Keratinocyte (primary cell): ENCODE results near the gene MAP3K3. TPM values are rescaled to one million over a fixed set of nuclear protein-coding genes. Genes with fewer than 3 reads are reported as not detected.

ENCODE experiments used
- DNase-seq: peaks from one replicate; pipeline ENCODE4 v3.0.0-alpha.2; 2011; ENCODE audit warnings: low read depth, missing footprints, low spot score
- FAIRE-seq: peaks from 2 replicates; lab custom pipeline; 2011; peaks lifted over from hg19 to GRCh38; lab: Jason Lieb, UNC
- H2AFZ ChIP-seq: 2 replicates; pipeline ENCODE4 v1.6.0; 2012; ENCODE audit warnings: low read length, control low read depth, inconsistent platforms; ENCODE audit not compliant: control insufficient read depth
- H3K27ac ChIP-seq: 2 replicates; pipeline ENCODE4 v1.5.1; 2011; ENCODE audit warnings: low read length; ENCODE audit not compliant: control insufficient read depth, insufficient read depth
- H3K27me3 ChIP-seq: 3 replicates; pipeline ENCODE4 v1.6.0; 2011; ENCODE audit warnings: low read length; ENCODE audit not compliant: control insufficient read depth, insufficient read depth; ENCODE audit errors: extremely low read depth
- H3K36me3 ChIP-seq, 2 experiments: 2 replicates in 1 of 2; 3 replicates in 1 of 2; pipeline ENCODE4 v1.5.1; 2011; ENCODE audit warnings: low read length in 2 of 2, mild to moderate bottlenecking in 1 of 2; ENCODE audit not compliant: control insufficient read depth in 2 of 2, insufficient read depth in 2 of 2; ENCODE audit errors: extremely low read depth in 1 of 2
- H3K4me1 ChIP-seq: 3 replicates; pipeline ENCODE4 v1.5.1; 2011; ENCODE audit warnings: low read length; ENCODE audit not compliant: control insufficient read depth, insufficient read depth; ENCODE audit errors: extremely low read depth
- H3K4me2 ChIP-seq: 3 replicates; pipeline ENCODE4 v1.6.0; 2011; ENCODE audit warnings: low read depth, low read length; ENCODE audit not compliant: control insufficient read depth, insufficient read depth; ENCODE audit errors: extremely low read depth
- H3K4me3 ChIP-seq, 3 experiments: fragments of 200-600 bp in 1 of 3; sonication (generic) in 1 of 3; 2 replicates in 2 of 3; 3 replicates in 1 of 3; pipeline ENCODE4 v1.5.1; 2011 to 2016; ENCODE audit warnings: low read length in 3 of 3, mild to moderate bottlenecking in 3 of 3, control low read depth in 2 of 3, inconsistent platforms in 1 of 3, low read depth in 1 of 3, mixed read lengths in 1 of 3, mixed run types in 1 of 3, moderate library complexity in 1 of 3; ENCODE audit not compliant: control insufficient read depth in 2 of 3, insufficient read depth in 2 of 3; ENCODE audit errors: extremely low read depth in 1 of 3
- H3K79me2 ChIP-seq: 2 replicates; pipeline ENCODE4 v1.6.0; 2012; ENCODE audit warnings: low read length; ENCODE audit not compliant: control insufficient read depth, insufficient read depth
- H3K9ac ChIP-seq: 3 replicates; pipeline ENCODE4 v1.6.0; 2011; ENCODE audit warnings: low read length; ENCODE audit not compliant: control insufficient read depth, insufficient read depth; ENCODE audit errors: extremely low read depth
- H3K9me1 ChIP-seq: 3 replicates; pipeline ENCODE4 v1.6.0; 2011; ENCODE audit warnings: low read length; ENCODE audit not compliant: control insufficient read depth, insufficient read depth; ENCODE audit errors: extremely low read depth
- H3K9me3 ChIP-seq: 2 replicates; pipeline ENCODE4 v1.5.1; 2012; ENCODE audit warnings: low read depth, low read length; ENCODE audit not compliant: control insufficient read depth
- H4K20me1 ChIP-seq: 3 replicates; pipeline ENCODE4 v1.6.0; 2011; ENCODE audit warnings: low read length; ENCODE audit not compliant: control insufficient read depth, insufficient read depth; ENCODE audit errors: extremely low read depth
- EZH2 ChIP-seq: IDR thresholded peaks from one replicate; pipeline ENCODE4 v1.6.1; 2012; ENCODE audit warnings: inconsistent platforms, mild to moderate bottlenecking, low read length, moderate library complexity
- dilution Hi-C: fragments of 300-500 bp; cut with MboI; formaldehyde crosslinking; loops from one replicate; pipeline ENCODE4 v1.7.0; 2020; ENCODE audit warnings: low sequenced_read_pairs; ENCODE audit not compliant: extremely low pct_ligation_motif_present
- polyA plus RNA-seq, 5 experiments: library from polyadenylated mRNA; depleted of rRNA in 3 of 5; stranded (reverse) in 3 of 5; stranded (forward) in 1 of 5; unstranded in 1 of 5; fragments of >200 nt; gene quantifications; 1 replicate in 1 of 5; 2 replicates in 3 of 5; 3 replicates in 1 of 5; pipeline versions ENCODE4 v1.2.1 to v1.2.3, GENCODE V29; 2011 to 2012; ENCODE audit warnings: missing spikeins in 2 of 5, low read depth in 1 of 5, low replicate concordance in 1 of 5
- TF ChIP-seq, protein P1 (sequence below), 3 experiments: IDR thresholded peaks in 1 of 3; conservative IDR thresholded peaks in 1 of 3; optimal IDR thresholded peaks in 1 of 3; 2 replicates in 2 of 3; 3 replicates in 1 of 3; pipeline versions ENCODE3 to v1.5.1; 2011; ENCODE audit warnings: low read length in 3 of 3, mild to moderate bottlenecking in 3 of 3, moderate library complexity in 2 of 3, control low read depth in 1 of 3, inconsistent platforms in 1 of 3; ENCODE audit not compliant: insufficient read depth in 2 of 3; ENCODE audit errors: extremely low read depth in 1 of 3

Gene MAP3K3
- polyA plus RNA-seq, 1 donor (not counting 4 experiments of a cell fraction or from before 2014, with no cell fraction given) = 9.8 TPM

DNA sequence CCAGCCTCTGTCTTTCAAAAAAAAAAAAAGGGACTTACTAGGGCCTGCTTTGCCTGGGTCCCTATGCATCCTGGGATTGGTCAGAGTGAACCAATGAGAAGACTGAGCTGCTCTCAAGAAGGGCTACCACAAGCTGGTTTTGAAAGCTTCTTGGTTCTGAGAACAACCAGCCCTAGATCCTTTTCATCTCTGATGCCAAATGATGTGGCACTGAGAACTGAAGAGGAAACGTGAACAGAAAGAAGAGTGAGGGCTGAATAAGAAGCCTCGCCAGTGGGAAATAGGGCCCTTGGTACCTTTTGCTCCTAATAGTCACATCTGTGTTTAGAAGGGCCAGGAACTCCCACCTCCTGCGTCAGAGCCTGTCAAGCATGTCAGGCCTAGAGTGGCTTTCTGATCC, 10.9 kb upstream of the MAP3K3 start:
- Histone ChIP-seq H2AFZ (no peak overlapping the region), H3K36me3 (peaks cover 9 to 17% of the 10 kb centered on the region in 2 experiments), H3K79me2 (no peaks in the 10 kb centered on the region), H3K4me2 (no peak overlapping the region), H3K4me1 (no peaks in the 10 kb centered on the region), H3K4me3 (no peak overlapping the region), H3K9ac (no peak overlapping the region), H3K9me3 (no peaks in the 10 kb centered on the region), H3K27ac (no peak overlapping the region), H3K9me1 (no peaks in the 10 kb centered on the region), H3K27me3 (no peaks in the 10 kb centered on the region), H4K20me1 (no peaks in the 10 kb centered on the region)
- dilution Hi-C loops = no loop called here
- DNase-seq (no peak), FAIRE-seq (no peak)
- TF ChIP-seq, protein P1, sequence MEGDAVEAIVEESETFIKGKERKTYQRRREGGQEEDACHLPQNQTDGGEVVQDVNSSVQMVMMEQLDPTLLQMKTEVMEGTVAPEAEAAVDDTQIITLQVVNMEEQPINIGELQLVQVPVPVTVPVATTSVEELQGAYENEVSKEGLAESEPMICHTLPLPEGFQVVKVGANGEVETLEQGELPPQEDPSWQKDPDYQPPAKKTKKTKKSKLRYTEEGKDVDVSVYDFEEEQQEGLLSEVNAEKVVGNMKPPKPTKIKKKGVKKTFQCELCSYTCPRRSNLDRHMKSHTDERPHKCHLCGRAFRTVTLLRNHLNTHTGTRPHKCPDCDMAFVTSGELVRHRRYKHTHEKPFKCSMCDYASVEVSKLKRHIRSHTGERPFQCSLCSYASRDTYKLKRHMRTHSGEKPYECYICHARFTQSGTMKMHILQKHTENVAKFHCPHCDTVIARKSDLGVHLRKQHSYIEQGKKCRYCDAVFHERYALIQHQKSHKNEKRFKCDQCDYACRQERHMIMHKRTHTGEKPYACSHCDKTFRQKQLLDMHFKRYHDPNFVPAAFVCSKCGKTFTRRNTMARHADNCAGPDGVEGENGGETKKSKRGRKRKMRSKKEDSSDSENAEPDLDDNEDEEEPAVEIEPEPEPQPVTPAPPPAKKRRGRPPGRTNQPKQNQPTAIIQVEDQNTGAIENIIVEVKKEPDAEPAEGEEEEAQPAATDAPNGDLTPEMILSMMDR (optimal IDR thresholded peaks at IDR 0.05 in 1 of 3, IDR thresholded peaks at IDR 0.05 in 1 of 3, conservative IDR thresholded peaks at IDR 0.05 in 1 of 3; ENCODE audit: extremely low read depth in 1 of 3, insufficient read depth in 2 of 3, low read length in 3 of 3) = no peak
- TF ChIP-seq EZH2 = no peak

- no peaks in the 10 kb centered on the region for H3K79me2 ChIP-seq
- no peaks in the 10 kb centered on the region for H3K9me1 ChIP-seq
- DNase-seq = no peak
- no peak overlapping the region for H3K4me2 ChIP-seq
- H3K9ac ChIP-seq = no peak overlapping the region
- H3K36me3 ChIP-seq = peaks cover 0 to 4% of the 10 kb centered on the region in 2 experiments
- H3K4me1 ChIP-seq = no peaks in the 10 kb centered on the region
- TF ChIP-seq EZH2 = no peak
- TF ChIP-seq, protein P1 (optimal IDR thresholded peaks at IDR 0.05 in 1 of 3, IDR thresholded peaks at IDR 0.05 in 1 of 3, conservative IDR thresholded peaks at IDR 0.05 in 1 of 3; ENCODE audit: extremely low read depth in 1 of 3, insufficient read depth in 2 of 3, low read length in 3 of 3) = no peak
- no peak overlapping the region for H3K4me3 ChIP-seq
- H4K20me1 ChIP-seq = no peaks in the 10 kb centered on the region
- H3K27ac ChIP-seq = no peak overlapping the region
- no peak overlapping the region for H2AFZ ChIP-seq
- dilution Hi-C loops = no loop called here
- FAIRE-seq = no peak
- no peaks in the 10 kb centered on the region for H3K27me3 ChIP-seq
- no peaks in the 10 kb centered on the region for H3K9me3 ChIP-seq
Measured at GRCh38 chr17:63613663-63614062, 8.6 kb upstream of the MAP3K3 start.
